Spinal cord (tissue), 10 donors: Measurements from ENCODE around the gene ARL8A. TPM values are rescaled to one million over a fixed set of nuclear protein-coding genes. Genes with fewer than 3 reads are reported as not detected.
"Not testable (repeated sequence)": the region's sequence is repeated elsewhere in the genome, so short reads cannot be mapped to it uniquely, and the experiment has no call there.

Experiments
- DNase-seq, 6 donors: peaks; one replicate each; pipeline versions ENCODE4 v3.0.0 to v3.0.0-alpha.2; 2013 to 2015; ENCODE audit warnings: low spot score in 6 of 6, low read depth in 4 of 6
- H3K27ac ChIP-seq: one replicate; pipeline ENCODE4 v1.5.1; 2013; ENCODE audit warnings: low read depth, low read length, control low read depth
- H3K27me3 ChIP-seq: one replicate; pipeline ENCODE4 v1.6.1; 2013; ENCODE audit warnings: low read length; ENCODE audit not compliant: control insufficient read depth, insufficient read depth
- H3K36me3 ChIP-seq: one replicate; pipeline ENCODE4 v1.6.1; 2013; ENCODE audit warnings: low read length; ENCODE audit not compliant: control insufficient read depth, insufficient read depth
- H3K4me1 ChIP-seq: one replicate; pipeline ENCODE4 v1.6.1; 2013; ENCODE audit warnings: low read length; ENCODE audit not compliant: control insufficient read depth, insufficient read depth
- H3K4me3 ChIP-seq: one replicate; pipeline ENCODE4 v1.5.1; 2013; ENCODE audit warnings: low read depth, low read length, control low read depth
- H3K9me3 ChIP-seq: one replicate; pipeline ENCODE4 v1.6.1; 2013; ENCODE audit warnings: low read length; ENCODE audit not compliant: control insufficient read depth, insufficient read depth
- WGBS: methylation state at CpG from one replicate; pipeline ENCODE4 v1.1.5; 2013; ENCODE audit warnings: missing lambda C conversion rate; ENCODE audit not compliant: insufficient coverage; 5-methylcytosine and 5-hydroxymethylcytosine counted together
- polyA plus RNA-seq, 2 donors: library from polyadenylated mRNA; unstranded; fragments of 120-200 nt; gene quantifications; one replicate each; pipeline ENCODE4 v1.2.1, GENCODE V29; 2013; ENCODE audit not compliant: insufficient read length in 2 of 2
- total RNA-seq, 2 donors: library from RNA; depleted of rRNA in 1 of 2; stranded (reverse); fragments of 120-200 nt in 1 of 2; fragments of >200 nt in 1 of 2; gene quantifications; one replicate each; pipeline versions ENCODE4 v1.2.3 to v1.2.4, GENCODE V29; 2013 to 2014
- donor health status: healthy.

The ARL8A gene
- total and polyA plus RNA-seq, 4 donors: 56.3 to 184 (median 129) TPM

- Histone ChIP-seq H3K4me3 (peak overlapping the region; percentile 88), H3K27ac (peak overlapping the region; percentile 87), H3K4me1 (peaks cover 48% of the 10 kb centered on the region), H3K36me3 (peaks cover 20% of the 10 kb centered on the region), H3K27me3 (no peaks in the 10 kb centered on the region), H3K9me3 (no peaks in the 10 kb centered on the region)
- 20% methylated on average over 17 of the region's 17 CpGs for WGBS
- DNase-seq: no peak
Observed at GRCh38 chr1:202143011-202143767, 1.3 kb downstream of the ARL8A start.

GRCh38 chr1:202141468-202141867 lies 3.1 kb downstream of the ARL8A start:
- H3K4me1 ChIP-seq: peaks cover 48% of the 10 kb centered on the region

GRCh38 chr1:202140833-202141232 lies 3.7 kb downstream of the ARL8A start:
- 51% methylated on average over 4 of the region's 4 CpGs for WGBS
- Histone ChIP-seq H3K27me3 (no peaks in the 10 kb centered on the region), H3K27ac (no peak overlapping the region), H3K9me3 (no peaks in the 10 kb centered on the region), H3K36me3 (peaks cover 39% of the 10 kb centered on the region), H3K4me1 (peaks cover 47% of the 10 kb centered on the region), H3K4me3 (no peak overlapping the region)
- DNase-seq: peak in 1 of 6 donors; percentile 46

More at GRCh38 chr1:202141468-202141867, 3.1 kb downstream of the ARL8A start:
- H3K4me3 ChIP-seq, H3K9me3 ChIP-seq, DNase-seq, H3K27ac ChIP-seq, H3K27me3 ChIP-seq: not testable (repeated sequence)
- whole genome bisulfite sequencing: 100% methylated on average over 1 of the region's 3 CpGs
- H3K36me3 ChIP-seq: peaks cover 37% of the 10 kb centered on the region

- peak in 2 of 6 donors; percentile 90 to 93 for DNase-seq
- Histone ChIP-seq H3K36me3 (peaks cover 62% of the 10 kb centered on the region), H3K4me1 (peaks cover 68% of the 10 kb centered on the region), H3K27ac (peak overlapping the region; percentile 59), H3K4me3 (no peak overlapping the region), H3K27me3 (no peaks in the 10 kb centered on the region), H3K9me3 (no peaks in the 10 kb centered on the region)
- 20% methylated on average over 5 of the region's 15 CpGs for WGBS
Observed at GRCh38 chr1:202135221-202135721, 9.3 kb downstream of the ARL8A start.

- Histone ChIP-seq H3K36me3 (peaks cover 58% of the 10 kb centered on the region), H3K27ac (peak overlapping the region; percentile 59), H3K4me1 (peaks cover 70% of the 10 kb centered on the region), H3K27me3 (no peaks in the 10 kb centered on the region), H3K4me3 (no peak overlapping the region), H3K9me3 (no peaks in the 10 kb centered on the region)
- DNase-seq: no peak
- 74% methylated on average over 11 of the region's 13 CpGs for WGBS
Observed at GRCh38 chr1:202134645-202135172, 9.8 kb downstream of the ARL8A start.

GRCh38 chr1:202133989-202134388 lies 10.5 kb downstream of the ARL8A start:
- no CpG with 5 or more reads among the region's 5 CpGs for WGBS
- H3K4me1 ChIP-seq: peaks cover 75% of the 10 kb centered on the region
- H3K27me3 ChIP-seq: no peaks in the 10 kb centered on the region
- H3K4me3 ChIP-seq: no peak overlapping the region
- no peak for DNase-seq
- no peaks in the 10 kb centered on the region for H3K9me3 ChIP-seq
- peaks cover 55% of the 10 kb centered on the region for H3K36me3 ChIP-seq
- peak overlapping the region; percentile 99 for H3K27ac ChIP-seq

GRCh38 chr1:202133496-202133895 lies 11.0 kb downstream of the ARL8A start:
- H3K36me3 ChIP-seq: peaks cover 57% of the 10 kb centered on the region
- peaks cover 80% of the 10 kb centered on the region for H3K4me1 ChIP-seq
- H3K27me3 ChIP-seq: no peaks in the 10 kb centered on the region
- H3K9me3 ChIP-seq: no peaks in the 10 kb centered on the region
- no peak overlapping the region for H3K4me3 ChIP-seq
- WGBS: 88% methylated on average over 6 of the region's 8 CpGs
- peak overlapping the region; percentile 99 for H3K27ac ChIP-seq
- DNase-seq: no peak

GRCh38 chr1:202133001-202133400 lies 11.5 kb downstream of the ARL8A start:
- Histone ChIP-seq H3K27me3 (no peaks in the 10 kb centered on the region), H3K27ac (peak overlapping the region; percentile 99), H3K4me1 (peaks cover 80% of the 10 kb centered on the region), H3K36me3 (peaks cover 57% of the 10 kb centered on the region), H3K9me3 (no peaks in the 10 kb centered on the region), H3K4me3 (no peak overlapping the region)
- peak in 2 of 6 donors; percentile 64 to 77 for DNase-seq
- 16% methylated on average over 11 of the region's 14 CpGs for WGBS

- no peaks in the 10 kb centered on the region for H3K27me3 ChIP-seq
- H3K36me3 ChIP-seq: peaks cover 54% of the 10 kb centered on the region
- WGBS: 41% methylated on average over 11 of the region's 12 CpGs
- peak in 2 of 6 donors; percentile 28 to 70 for DNase-seq
- no peak overlapping the region for H3K4me3 ChIP-seq
- peaks cover 86% of the 10 kb centered on the region for H3K4me1 ChIP-seq
- peak overlapping the region; percentile 99 for H3K27ac ChIP-seq
- no peaks in the 10 kb centered on the region for H3K9me3 ChIP-seq
Observed at GRCh38 chr1:202131956-202132821, 12.3 kb downstream of the ARL8A start.
